Stimulated activated CD8-positive, alpha-beta memory T cell treated with anti-CD3 and anti-CD28 coated beads, Interleukin-4, amount 100 ng/mL, for 1 hour (primary cell): ENCODE results near the gene VPS50.

Experiments
- DNase-seq, 2 donors: peaks; one replicate each; pipeline ENCODE4 v3.0.0-alpha.2; 2020; ENCODE audit warnings: low read depth in 2 of 2, low spot score in 1 of 2

The VPS50 gene, protein sequence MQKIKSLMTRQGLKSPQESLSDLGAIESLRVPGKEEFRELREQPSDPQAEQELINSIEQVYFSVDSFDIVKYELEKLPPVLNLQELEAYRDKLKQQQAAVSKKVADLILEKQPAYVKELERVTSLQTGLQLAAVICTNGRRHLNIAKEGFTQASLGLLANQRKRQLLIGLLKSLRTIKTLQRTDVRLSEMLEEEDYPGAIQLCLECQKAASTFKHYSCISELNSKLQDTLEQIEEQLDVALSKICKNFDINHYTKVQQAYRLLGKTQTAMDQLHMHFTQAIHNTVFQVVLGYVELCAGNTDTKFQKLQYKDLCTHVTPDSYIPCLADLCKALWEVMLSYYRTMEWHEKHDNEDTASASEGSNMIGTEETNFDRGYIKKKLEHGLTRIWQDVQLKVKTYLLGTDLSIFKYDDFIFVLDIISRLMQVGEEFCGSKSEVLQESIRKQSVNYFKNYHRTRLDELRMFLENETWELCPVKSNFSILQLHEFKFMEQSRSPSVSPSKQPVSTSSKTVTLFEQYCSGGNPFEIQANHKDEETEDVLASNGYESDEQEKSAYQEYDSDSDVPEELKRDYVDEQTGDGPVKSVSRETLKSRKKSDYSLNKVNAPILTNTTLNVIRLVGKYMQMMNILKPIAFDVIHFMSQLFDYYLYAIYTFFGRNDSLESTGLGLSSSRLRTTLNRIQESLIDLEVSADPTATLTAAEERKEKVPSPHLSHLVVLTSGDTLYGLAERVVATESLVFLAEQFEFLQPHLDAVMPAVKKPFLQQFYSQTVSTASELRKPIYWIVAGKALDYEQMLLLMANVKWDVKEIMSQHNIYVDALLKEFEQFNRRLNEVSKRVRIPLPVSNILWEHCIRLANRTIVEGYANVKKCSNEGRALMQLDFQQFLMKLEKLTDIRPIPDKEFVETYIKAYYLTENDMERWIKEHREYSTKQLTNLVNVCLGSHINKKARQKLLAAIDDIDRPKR

DNA sequence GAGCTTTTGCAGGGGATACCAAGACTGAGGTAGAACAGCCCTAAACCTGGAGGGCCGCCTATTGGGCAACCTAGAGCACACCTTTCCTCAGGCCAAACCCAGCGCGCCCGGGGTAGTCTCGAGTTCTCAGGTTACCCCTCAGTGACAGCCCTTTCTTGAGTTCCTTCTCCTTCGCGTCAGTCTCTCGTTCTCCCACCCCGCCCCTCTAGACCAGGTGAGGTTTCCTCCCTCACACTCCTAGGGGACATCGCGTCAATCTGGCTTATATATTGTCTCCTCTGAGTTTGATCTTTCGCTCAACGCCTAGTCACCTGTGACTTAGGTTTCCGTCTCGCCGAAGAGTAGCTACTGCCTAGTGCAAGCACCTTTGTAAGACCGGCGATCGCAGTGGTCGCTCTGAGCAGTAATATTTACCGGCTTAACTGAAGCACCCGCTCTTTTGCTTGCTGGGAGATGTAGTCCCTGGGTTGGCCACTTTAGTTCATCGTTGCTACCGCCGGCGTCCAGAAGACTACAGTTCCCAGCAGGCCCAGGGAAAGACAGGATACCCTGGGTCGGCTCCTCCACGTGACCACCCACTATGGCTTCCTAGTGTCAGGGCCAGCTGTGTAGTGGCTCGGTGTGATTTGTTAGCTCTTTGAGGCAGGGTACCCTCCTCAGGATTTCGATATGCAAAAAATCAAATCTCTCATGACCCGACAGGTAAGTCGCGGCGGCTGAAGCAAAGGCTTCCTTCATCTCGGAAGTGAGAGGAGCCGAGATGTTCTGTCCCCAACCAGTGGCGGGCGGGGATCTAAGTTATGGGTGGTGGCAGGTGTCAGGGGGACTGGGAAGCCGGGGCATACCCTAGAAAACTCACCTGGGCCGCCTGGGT lies at the start of gene VPS50:
Gene VPS50, plus strand, starts transcription at position 568 of the 874 bp plus-strand sequence. Its CDS starts 102 bp downstream, at position 670.
- peak; percentile 72 to 84 for DNase-seq

DNA sequence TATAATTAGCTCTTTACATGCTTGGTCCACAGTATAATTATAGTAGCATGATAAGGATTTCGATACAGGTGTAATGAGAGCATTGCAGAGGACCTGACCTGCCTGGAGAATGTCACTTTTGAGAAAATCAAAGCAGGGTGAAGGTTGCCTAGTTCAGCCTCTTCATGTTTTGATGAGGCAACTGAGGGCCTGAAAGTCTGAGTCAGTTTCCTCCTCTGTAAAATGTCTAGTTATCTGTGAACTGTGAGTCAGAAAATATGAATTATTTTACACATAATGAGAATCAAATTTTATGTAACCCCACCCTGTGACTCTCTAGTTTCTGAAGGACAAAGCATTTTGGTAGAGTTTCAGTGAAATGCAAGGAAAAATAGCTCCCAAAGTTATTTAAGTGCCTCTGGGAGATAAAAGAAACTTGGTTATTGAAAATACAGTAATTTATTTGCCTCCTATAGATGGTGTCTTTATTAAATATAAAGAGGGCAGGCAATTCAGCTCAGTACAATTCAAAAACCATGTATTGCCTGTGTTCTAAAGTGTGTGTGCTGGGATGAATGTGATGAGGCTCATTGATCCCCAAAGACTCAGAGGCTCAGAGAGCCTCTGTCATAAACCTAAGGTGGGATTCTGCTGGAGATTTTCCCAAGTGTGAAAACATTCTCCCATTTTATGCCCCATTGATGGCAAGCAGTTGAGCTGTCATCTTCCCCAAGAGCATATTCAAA lies 46.7 kb upstream of the VPS50 start:
- DNase-seq, result no peak

DNA sequence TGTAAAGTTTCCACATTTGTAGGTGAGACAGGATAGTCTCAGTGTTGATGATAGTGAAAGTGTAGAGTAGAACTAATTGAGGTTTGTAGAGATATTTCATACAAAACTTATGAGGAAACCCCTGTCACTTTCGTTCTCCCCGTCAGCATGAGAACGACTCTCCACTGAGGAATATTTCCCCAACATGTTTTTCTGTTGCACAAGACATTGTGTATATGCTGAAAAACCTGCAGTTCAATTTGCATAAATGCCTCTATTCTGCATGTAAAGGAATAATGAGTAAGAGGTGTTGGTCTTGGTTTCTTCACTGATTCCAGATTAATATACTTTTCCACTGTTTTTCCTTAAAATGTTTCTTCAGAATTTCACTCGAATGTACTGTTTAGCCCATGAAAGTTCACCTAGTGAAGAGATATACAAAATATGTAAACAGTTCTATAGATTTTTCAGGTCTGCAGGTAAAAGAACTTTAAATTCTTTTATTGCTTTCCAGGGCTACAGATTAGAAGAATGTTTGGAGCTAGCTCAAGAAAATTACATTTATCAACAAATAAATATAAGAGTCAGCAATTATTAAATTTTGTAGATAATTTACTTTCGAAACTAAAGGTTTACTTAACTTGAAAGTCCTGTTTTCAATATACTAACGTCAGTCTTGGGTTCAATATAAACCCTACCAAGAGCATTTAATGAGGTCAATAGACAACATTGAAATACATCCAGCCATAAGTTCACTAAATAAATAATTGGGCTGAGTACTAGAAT lies 43.1 kb upstream of the VPS50 start:
- DNase-seq, result no peak

DNA sequence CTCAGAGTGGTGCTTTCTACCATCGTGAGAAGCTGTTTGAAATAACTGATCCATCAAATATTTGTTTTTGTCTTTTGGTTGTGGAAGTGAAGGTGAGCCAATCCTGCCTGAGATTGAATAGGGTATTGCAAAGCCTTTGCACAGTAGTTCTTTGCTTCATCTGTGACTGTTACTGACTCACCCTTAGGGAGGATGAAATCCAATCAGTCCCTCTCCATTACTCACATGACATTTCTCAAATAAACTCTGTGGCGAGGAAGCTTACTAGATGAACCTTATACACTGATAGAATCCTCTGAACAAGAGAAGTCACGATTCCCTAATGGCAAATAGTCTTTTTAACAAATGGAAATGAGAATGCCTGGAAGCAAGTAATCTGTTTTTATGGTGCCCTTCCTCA lies 37.8 kb upstream of the VPS50 start:
- DNase-seq, result no peak

DNA sequence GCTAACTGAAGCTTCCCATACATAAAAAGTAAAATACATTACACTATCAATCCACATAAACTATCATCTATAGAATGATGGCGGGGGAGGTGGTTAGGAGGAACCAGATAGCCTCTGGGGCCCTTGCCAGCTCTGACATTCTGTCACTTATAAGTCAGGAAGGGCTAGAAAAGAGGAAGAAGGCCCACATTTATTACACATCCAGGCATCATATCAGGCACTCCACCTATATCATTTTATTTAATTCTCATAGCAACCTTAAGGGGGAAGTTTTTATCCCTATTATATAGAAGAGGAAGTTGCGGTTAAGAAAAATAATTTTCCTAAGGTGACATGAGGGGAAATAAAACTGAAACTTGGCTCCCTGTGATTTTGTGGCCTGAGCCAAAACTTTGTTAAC lies 35.8 kb upstream of the VPS50 start:
- no peak for DNase-seq

DNA sequence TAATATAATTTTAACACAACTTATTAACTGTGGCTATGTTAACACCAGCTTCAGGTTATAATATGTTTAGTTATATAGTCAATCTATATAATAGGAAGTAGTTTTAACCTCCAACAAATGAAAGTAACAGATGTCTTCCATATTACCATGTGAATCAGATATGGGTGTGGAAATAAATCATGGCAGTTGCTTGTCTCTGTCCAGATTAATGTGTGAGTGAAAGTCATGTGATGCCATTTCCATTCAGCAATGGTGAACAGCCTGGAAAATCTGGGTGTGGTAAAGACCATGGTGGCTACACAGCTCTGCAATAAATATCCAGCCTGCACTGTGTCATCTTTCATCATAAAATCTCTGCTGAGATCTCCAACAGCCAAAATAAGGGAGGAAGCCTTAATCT lies 33.7 kb upstream of the VPS50 start:
- DNase-seq, result no peak

DNA sequence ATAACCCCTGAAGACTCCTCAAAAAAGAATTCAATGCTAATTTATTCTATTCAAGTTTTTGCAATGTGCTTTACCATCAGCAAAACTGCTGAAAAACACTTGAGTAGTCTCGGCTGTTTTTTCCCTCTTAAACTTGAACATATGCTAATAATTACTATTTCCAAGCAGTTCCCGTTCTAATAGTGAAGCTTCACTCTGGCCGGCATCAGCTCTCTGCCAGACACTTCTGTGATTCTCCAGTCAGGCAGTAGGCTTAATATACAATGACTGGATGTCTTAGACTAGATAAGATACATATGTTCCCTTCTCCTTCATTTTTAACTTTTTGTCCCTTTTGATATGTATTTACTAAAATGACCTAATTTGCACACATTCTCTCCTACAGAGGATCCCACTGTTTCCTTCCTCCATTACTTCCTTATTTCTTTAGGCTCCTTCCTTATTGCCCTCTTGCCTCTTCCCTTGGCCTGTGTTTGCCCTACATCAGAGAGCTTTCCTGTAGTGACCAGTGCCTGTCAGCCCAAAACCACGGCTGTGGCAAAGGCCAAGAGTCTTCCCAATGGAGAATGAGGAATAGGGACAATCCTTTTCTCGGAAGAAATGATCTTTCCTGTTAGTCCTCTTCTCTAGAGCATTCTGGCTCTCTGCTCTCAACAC lies 29.4 kb upstream of the VPS50 start:
- DNase-seq, result no peak

DNA sequence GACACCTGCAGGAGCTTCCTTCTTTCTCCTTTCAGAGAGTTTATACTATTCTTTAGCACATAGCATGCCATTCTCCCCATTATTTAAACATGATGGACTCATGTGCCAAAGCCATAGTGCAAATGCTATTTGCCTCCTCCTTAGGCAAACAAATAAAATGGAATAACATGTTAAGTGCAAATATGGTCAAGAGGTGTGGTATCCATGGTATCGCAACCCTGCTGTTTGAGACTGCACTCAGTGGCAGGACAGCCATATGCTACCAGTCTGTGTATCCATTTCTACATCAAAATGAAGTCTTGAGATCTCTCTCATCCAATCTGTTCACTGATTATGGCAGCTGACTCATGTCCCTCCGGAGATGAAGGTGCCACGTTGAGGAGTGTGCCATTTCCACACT lies 28.7 kb upstream of the VPS50 start:
- no peak for DNase-seq

DNA sequence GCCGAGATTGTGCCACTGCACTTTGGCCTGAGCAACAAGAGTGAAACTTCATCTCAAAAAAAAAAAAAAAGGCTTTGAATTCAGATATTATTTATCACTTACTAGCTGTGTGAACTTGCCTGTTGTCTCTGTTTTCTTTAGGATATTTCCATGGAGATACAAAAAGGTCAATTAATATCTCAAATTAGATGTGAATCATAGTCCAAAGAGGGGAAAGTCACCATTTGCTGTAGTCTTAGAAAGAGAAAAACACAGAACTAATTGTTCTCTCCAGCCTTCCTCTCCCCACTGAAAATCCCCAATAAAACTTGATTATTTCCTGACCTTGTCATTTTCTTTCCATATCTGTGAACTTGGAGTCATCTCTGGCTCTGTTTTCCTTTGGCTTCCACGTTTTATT lies 27.1 kb upstream of the VPS50 start:
- DNase-seq, result no peak

DNA sequence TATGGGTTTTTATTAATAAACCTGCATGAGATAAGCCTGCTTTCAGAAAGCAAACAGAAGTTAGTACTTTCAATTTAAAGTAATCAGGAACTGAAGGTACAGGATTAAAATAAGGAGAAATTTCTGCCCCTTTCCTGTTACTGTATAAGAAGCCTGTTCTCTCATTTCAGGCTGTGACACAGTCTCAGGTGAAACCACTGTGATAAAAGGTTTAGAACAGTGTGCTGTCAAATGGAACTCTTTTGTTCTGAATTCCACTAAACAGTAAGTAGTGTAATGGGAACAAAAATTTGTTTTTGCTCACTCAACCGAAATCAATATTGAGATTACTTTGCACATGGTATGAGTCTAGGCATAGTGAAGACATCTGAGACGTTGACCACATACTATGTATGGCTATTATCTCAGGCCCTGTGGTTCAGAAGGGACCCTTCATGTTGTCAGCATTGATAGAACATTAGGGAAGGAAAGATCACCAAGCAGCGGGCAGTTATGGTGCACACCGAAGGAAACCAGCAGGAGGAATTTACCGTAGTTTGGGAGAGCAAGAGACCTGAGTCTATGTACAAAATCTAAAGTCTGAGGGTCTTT lies 20.8 kb upstream of the VPS50 start:
- no peak for DNase-seq

DNA sequence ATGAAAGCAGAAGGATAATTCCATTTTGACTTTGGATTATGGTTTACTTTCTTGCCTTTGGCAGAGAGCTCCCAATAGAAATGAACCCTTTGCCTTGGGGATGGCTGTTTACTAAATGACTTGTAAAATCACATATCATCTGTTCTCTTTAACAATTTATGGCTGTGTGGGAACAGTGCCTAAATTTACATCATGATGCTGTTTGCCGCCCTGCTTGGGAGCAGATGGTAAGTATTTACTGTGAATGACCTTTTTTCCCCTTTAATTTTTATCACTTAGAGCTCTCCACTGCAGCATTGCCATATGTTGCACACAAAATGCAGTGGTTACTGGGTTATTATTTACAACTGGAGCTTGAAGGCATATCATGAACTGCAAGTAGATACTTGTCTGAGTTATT lies 19.3 kb upstream of the VPS50 start:
- DNase-seq, result no peak

DNA sequence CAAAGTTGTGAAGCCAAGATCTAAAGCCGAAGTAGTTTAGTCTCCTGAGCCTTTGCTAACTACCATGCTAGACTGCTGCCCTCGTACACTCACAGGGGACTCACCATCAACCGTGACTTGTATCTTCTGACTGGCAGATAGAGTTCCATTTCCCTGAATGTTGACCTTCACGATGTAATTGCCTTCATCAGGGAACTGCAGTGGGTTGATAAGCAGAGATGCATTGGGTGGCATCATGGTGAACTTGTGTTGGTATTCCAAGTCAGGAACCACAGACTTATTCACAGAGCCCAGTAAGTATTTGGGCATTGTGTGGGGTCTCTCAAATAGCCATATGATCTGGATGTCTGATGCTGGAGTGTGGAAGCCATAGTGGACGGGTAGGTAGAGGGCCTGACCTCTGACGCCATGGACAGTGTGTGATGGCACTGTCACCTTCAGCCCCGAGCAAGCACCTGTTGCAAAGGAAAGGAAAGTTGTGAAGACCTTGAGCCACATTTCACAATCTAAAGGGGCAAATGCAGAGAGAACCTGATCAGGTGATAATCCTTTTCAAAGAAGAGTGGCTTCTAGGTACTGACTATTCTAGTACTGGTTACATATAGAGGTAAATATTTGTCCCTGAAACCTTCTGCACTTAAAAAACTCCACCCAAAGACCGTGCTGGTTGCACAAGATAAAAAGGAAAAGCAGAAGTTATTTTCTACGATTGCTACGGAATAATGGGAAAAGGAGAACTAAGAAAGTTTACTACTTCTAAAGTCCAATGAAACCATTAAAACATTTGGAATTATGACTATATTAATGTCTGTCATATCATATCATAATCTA lies 13.0 kb upstream of the VPS50 start:
- no peak for DNase-seq

DNA sequence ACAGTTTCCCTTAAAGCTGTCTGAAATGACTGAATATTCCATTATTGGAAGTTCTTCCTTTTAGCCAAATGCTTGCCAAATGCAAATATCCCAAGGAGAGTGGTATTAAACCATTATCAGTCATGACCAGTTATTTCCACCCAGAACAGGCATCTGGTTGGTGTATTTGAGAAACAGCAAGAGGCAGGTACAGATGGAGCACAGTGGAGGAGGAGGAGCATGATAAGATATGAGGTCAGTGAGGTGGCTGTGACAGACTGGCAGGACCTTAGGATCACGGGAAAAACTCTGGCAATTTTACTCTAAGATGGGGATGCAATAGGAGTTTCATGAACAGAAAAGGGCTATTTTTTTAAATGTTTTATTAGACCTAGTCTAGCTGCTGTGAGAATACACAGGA lies 12.3 kb upstream of the VPS50 start:
- DNase-seq, result no peak

DNA sequence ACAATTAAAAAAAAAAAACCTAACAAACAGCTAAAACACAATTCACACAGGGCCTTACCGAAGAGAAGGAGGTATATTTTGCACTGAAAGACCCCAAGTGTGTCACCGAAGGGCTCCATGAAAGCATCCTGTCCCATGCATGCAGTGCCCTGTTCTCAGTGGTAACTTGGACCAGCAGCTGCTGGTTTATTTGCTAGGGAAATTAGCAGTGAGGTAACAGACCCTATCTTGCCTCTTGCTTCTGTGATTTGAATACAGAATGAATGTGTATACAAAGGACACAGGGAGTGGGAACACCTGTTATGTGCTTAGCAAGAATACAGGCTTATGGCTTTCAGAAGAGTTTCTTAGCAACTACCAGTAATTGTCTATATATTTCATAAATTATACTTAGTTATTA lies 5.9 kb upstream of the VPS50 start, which contains the start of gene HEPACAM2:
Gene HEPACAM2, minus strand, starts transcription at position 160 of the 400 bp plus-strand sequence.
- no peak for DNase-seq

DNA sequence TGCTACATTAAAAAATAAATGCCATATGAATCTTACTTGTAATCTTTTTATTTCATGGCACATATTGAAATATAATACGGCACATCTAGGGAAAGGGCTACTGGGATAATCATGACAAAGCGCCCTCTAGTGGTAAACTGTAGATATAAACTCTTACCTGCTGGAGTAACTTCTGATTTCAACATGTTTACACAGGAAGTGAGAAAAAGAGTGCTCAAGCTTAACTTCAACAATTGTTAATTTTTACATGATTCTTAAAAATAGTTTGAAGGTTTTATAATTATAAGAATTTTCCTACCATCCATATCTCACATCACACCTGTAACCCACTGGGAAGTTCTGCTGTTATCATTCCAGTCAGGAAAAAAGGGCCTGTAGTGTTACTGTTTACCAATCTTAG lies 3.9 kb upstream of the VPS50 start:
- no peak for DNase-seq

DNA sequence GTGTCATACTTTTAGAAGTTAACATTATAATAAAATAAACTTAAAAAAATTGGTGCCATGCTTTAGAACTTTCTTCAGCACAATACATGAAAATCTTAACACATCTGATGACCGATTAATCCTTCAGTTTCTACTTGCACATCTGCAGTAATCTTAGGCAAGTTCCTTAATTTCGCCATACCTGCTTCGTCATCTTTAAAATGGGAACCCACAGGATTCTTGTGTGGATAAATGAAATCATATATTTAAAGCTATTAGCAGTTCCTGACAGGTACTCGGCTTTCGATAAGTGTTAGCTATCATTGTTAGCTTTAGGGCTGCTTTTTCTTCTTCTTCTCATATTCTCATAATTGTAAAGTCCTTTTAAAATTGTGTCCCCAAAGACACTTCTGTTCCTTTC lies 907 bp upstream of the VPS50 start:
- no peak for DNase-seq

DNA sequence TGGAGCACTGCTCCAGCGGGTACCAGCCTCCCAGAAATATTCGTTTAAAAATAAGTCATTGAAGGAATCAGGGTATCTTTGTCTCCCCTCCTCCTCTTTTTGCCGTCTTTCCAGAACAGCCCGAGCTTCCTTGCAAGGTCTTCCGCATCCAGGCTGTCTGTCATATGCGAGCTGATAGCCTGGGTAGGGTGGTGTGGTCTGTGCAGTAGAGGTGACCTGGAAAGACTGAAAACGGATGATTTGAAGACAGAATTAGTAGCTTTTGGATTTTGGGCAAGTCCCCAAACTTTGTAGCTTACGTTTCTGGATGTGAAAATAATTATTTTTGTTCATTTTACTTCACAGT lies 480 bp downstream of the VPS50 start:
- DNase-seq, result no peak

DNA sequence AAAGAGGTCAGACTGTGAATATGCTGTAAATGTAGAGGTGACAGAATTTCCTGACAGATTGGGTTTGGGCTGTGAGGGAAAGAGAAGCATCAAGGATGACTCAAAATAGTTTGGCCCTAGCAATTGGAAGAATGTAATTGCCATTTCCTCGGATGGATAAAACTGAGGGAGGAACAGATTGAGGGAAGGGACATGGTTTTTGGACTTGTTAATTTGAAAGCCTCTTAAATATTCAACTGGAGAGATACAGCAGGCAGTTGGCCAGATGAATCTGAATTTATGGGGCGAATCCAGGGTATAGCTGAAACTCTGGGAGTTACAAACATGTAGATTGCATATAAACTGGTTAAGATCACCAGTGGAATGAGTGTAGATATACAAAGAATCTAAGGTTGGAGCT lies 3.4 kb downstream of the VPS50 start:
- DNase-seq, result no peak
